ENCODE data around the gene CHST11.
A peak's percentile ranks its signal among the peaks of the same experiment; 100 is the strongest.
"Not testable (repeated sequence)": the region's sequence is repeated elsewhere in the genome, so short reads cannot be mapped to it uniquely, and the experiment has no call there.

The CHST11 gene

GRCh38 chr12:104507672-104508071, 50.9 kb downstream of the CHST11 start:
- no peak for DNase-seq

GRCh38 chr12:104508752-104509446, 52.2 kb downstream of the CHST11 start:
- no peak for DNase-seq

- no peak for DNase-seq
Observed at GRCh38 chr12:104510145-104510872, 53.6 kb downstream of the CHST11 start.

GRCh38 chr12:104510873-104511440, 54.2 kb downstream of the CHST11 start:
- no peak for DNase-seq

GRCh38 chr12:104513681-104514080, 56.9 kb downstream of the CHST11 start:
- DNase-seq = no peak

- DNase-seq = peak; percentile 17
Observed at GRCh38 chr12:104514092-104514810, 57.5 kb downstream of the CHST11 start.

GRCh38 chr12:104515899-104516298, 59.2 kb downstream of the CHST11 start:
- DNase-seq = no peak

GRCh38 chr12:104516821-104517220, 60.1 kb downstream of the CHST11 start:
- DNase-seq = no peak

GRCh38 chr12:104517880-104518279, 61.1 kb downstream of the CHST11 start:
- no peak for DNase-seq

GRCh38 chr12:104519190-104520019, 62.7 kb downstream of the CHST11 start:
- DNase-seq = no peak

GRCh38 chr12:104520242-104520900, 63.6 kb downstream of the CHST11 start:
- no peak for DNase-seq

GRCh38 chr12:104521731-104522130, 65.0 kb downstream of the CHST11 start:
- DNase-seq = no peak

- DNase-seq = peak; percentile 47
Observed at GRCh38 chr12:104522985-104523722, 66.4 kb downstream of the CHST11 start.

- DNase-seq = peak; percentile 70
Observed at GRCh38 chr12:104524034-104524832, 67.5 kb downstream of the CHST11 start.

GRCh38 chr12:104526320-104526719, 69.6 kb downstream of the CHST11 start:
- DNase-seq = no peak

- no peak for DNase-seq
Observed at GRCh38 chr12:104526751-104527150, 70.0 kb downstream of the CHST11 start.

GRCh38 chr12:104527653-104528052, 70.9 kb downstream of the CHST11 start:
- not testable (repeated sequence) for DNase-seq

GRCh38 chr12:104529130-104529874, 72.6 kb downstream of the CHST11 start:
- DNase-seq = no peak

GRCh38 chr12:104532636-104533035, 75.9 kb downstream of the CHST11 start:
- DNase-seq = no peak

- DNase-seq = no peak
Observed at GRCh38 chr12:104533134-104533533, 76.4 kb downstream of the CHST11 start.

All from DMS 273 treated with DMSO at 0.1 percent for 48 hours (cell line).